DND-41 (cell line): Measurements from ENCODE around the gene AKNA.
A peak's percentile ranks its signal among the peaks of the same experiment; 100 is the strongest.

Experiments used
- ATAC-seq: fragments of 200-7000 bp; cut with Tn5 transposase; 3 replicates; pipeline ENCODE4 v1.9.1; 2021; ENCODE audit warnings: low read depth; ENCODE audit not compliant: insufficient read depth
- DNase-seq: peaks from one replicate; pipeline ENCODE4 v3.0.0-alpha.2; 2020
- H2AFZ ChIP-seq: 2 replicates; pipeline ENCODE4 v1.6.0; 2012; ENCODE audit warnings: low read depth, low read length
- H3K27ac ChIP-seq: 2 replicates; pipeline ENCODE4 v1.5.1; 2012; ENCODE audit warnings: low read length, inconsistent platforms
- H3K27me3 ChIP-seq: fragments of 200-600 bp; sonication (generic); 2 replicates; pipeline ENCODE4 v1.6.0; 2012; ENCODE audit warnings: low read length, mild to moderate bottlenecking, inconsistent platforms; ENCODE audit not compliant: insufficient read depth, poor library complexity
- H3K36me3 ChIP-seq: 2 replicates; pipeline ENCODE4 v1.5.1; 2012; ENCODE audit warnings: low read length, inconsistent platforms; ENCODE audit not compliant: insufficient read depth
- H3K4me1 ChIP-seq: 2 replicates; pipeline ENCODE4 v1.5.1; 2012; ENCODE audit warnings: mild to moderate bottlenecking, low read length; ENCODE audit not compliant: insufficient read depth
- H3K4me2 ChIP-seq: 2 replicates; pipeline ENCODE4 v1.6.0; 2012; ENCODE audit warnings: mild to moderate bottlenecking, moderate library complexity, low read length, inconsistent platforms; ENCODE audit not compliant: insufficient read depth
- H3K4me3 ChIP-seq, 2 experiments: fragments of 200-600 bp in 1 of 2; shearing (Covaris generic) in 1 of 2; 2 replicates each; pipeline ENCODE4 v1.5.1; 2012 to 2016; ENCODE audit warnings: inconsistent platforms in 2 of 2, low read length in 2 of 2, mild to moderate bottlenecking in 2 of 2, low read depth in 1 of 2, moderate library complexity in 1 of 2
- H3K79me2 ChIP-seq: 2 replicates; pipeline ENCODE4 v1.6.0; 2012; ENCODE audit warnings: low read length, inconsistent platforms; ENCODE audit not compliant: insufficient read depth
- H3K9ac ChIP-seq: 2 replicates; pipeline ENCODE4 v1.6.0; 2012; ENCODE audit warnings: low read depth, mild to moderate bottlenecking, inconsistent platforms, low read length, moderate library complexity
- H3K9me3 ChIP-seq: 2 replicates; pipeline ENCODE4 v1.5.1; 2012; ENCODE audit warnings: low read length, moderate library complexity, mild to moderate bottlenecking, inconsistent platforms; ENCODE audit not compliant: insufficient read depth, severe bottlenecking
- H4K20me1 ChIP-seq: 2 replicates; pipeline ENCODE4 v1.6.0; 2012; ENCODE audit warnings: low read length; ENCODE audit not compliant: insufficient read depth
- EZH2 ChIP-seq: IDR thresholded peaks from 3 replicates; pipeline ENCODE4 v1.6.1; 2012; ENCODE audit warnings: borderline replicate concordance, low read depth, mild to moderate bottlenecking, moderate library complexity, low read length, inconsistent platforms; ENCODE audit not compliant: severe bottlenecking
- TF ChIP-seq, protein P1 (sequence below): IDR thresholded peaks from 2 replicates; pipeline ENCODE4 v1.5.1; 2012; ENCODE audit warnings: borderline replicate concordance, low read length, moderate library complexity, mild to moderate bottlenecking; ENCODE audit not compliant: poor library complexity, severe bottlenecking; ENCODE audit errors: extremely low read depth

AKNA gene

DNA sequence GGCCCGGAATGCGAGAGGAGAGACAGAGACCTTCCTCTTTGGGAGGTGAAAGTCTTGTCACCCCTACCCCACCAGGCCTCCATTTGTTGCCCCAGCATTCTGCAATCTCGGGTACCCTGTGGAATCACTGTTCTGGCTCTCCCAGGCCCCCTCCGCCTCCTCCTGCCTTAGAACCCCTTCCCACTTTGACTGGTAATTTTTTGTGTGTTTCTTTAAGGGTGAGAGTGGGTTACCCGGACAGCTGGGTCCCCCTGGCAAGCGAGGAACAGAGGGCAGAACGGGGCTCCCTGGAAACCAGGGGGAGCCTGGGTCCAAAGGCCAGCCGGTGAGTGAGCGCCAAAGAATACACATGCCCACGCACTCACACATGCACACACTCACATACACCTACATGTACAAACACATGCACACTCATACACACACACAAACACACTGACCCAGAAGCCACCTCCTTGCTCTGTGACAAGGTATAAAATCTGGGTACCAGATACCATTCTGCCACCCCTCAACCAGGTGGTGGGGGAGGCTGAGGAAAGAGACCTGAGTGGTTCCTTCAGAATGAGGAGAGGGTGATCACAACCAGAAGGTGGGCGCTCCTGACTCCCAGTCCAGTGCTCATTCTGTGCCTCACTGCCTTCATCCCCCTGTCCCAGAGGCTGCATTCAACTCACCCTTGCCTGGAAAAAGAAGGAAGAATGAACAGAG lies 95.7 kb downstream of the AKNA start:
- Histone ChIP-seq H3K27ac (no peak overlapping the region), H3K79me2 (no peaks in the 10 kb centered on the region), H3K27me3 (no peaks in the 10 kb centered on the region), H3K4me1 (no peaks in the 10 kb centered on the region), H2AFZ (no peak overlapping the region), H4K20me1 (no peaks in the 10 kb centered on the region), H3K36me3 (no peaks in the 10 kb centered on the region), H3K9ac (no peak overlapping the region), H3K9me3 (peaks cover 6% of the 10 kb centered on the region), H3K4me3 (no peak overlapping the region), H3K4me2 (no peak overlapping the region)
- TF ChIP-seq EZH2: no peak
- TF ChIP-seq, protein P1, sequence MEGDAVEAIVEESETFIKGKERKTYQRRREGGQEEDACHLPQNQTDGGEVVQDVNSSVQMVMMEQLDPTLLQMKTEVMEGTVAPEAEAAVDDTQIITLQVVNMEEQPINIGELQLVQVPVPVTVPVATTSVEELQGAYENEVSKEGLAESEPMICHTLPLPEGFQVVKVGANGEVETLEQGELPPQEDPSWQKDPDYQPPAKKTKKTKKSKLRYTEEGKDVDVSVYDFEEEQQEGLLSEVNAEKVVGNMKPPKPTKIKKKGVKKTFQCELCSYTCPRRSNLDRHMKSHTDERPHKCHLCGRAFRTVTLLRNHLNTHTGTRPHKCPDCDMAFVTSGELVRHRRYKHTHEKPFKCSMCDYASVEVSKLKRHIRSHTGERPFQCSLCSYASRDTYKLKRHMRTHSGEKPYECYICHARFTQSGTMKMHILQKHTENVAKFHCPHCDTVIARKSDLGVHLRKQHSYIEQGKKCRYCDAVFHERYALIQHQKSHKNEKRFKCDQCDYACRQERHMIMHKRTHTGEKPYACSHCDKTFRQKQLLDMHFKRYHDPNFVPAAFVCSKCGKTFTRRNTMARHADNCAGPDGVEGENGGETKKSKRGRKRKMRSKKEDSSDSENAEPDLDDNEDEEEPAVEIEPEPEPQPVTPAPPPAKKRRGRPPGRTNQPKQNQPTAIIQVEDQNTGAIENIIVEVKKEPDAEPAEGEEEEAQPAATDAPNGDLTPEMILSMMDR: no peak
- DNase-seq (no peak), ATAC-seq (no peak)

DNA sequence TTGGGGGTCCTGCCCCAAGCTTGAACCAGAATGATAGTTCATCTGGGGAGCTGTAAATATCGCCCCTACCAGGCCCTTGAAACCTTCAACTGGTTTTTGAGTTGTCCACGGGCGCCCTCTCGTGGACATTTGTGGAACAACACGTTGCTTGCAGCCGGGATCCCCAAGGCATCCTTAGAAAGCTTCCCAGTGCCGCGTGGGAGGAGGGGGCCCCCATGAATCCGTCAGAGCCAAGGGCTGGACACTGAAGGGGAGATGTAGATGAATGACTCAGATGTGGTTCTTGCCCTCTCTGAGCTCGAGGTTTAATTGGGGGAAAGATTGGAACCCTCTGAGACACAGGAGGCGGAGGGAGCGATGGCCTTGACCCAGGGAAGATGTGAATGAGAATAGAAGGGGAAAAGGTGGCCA lies 96.7 kb downstream of the AKNA start:
- no peak overlapping the region for H2AFZ ChIP-seq
- H3K79me2 ChIP-seq: no peaks in the 10 kb centered on the region
- no peak overlapping the region for H3K4me3 ChIP-seq
- no peaks in the 10 kb centered on the region for H3K36me3 ChIP-seq
- no peaks in the 10 kb centered on the region for H4K20me1 ChIP-seq
- no peak overlapping the region for H3K27ac ChIP-seq
- no peak overlapping the region for H3K9ac ChIP-seq
- peak; percentile 64 for DNase-seq
- H3K9me3 ChIP-seq: peaks cover 6% of the 10 kb centered on the region
- H3K4me2 ChIP-seq: no peak overlapping the region
- peak; percentile 79 for ATAC-seq
- no peak for TF ChIP-seq EZH2
- TF ChIP-seq, protein P1: peak; percentile 87
- no peaks in the 10 kb centered on the region for H3K27me3 ChIP-seq
- no peaks in the 10 kb centered on the region for H3K4me1 ChIP-seq

DNA sequence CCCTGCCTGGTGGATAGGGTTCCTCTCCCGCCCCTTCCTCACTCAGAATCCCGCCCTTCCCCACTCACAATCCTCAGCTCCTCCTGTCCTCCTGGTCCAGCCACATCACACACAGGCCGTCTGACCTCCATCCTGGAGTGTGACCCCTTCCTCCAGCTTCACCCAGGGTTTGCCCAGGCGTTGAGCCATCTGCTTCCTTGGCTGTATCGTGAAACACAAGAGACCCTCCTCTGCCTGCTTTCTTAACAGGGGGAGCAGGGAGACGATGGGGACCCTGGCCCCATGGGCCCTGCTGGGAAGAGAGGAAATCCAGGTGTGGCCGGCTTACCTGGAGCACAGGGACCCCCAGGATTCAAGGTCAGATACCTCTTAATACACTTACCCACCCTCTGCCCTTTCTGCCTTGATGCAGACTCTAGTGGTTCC lies 97.2 kb downstream of the AKNA start:
- ATAC-seq: peak; percentile 37; the same call in 2 of the 3 replicates
- no peaks in the 10 kb centered on the region for H3K4me1 ChIP-seq
- TF ChIP-seq, protein P1: no peak
- no peak for TF ChIP-seq EZH2
- no peak overlapping the region for H3K9ac ChIP-seq
- peaks cover 6% of the 10 kb centered on the region for H3K9me3 ChIP-seq
- H3K79me2 ChIP-seq: no peaks in the 10 kb centered on the region
- H3K27ac ChIP-seq: no peak overlapping the region
- no peaks in the 10 kb centered on the region for H4K20me1 ChIP-seq
- no peak overlapping the region for H3K4me3 ChIP-seq
- no peaks in the 10 kb centered on the region for H3K36me3 ChIP-seq
- H3K27me3 ChIP-seq: no peaks in the 10 kb centered on the region
- H3K4me2 ChIP-seq: no peak overlapping the region
- DNase-seq: no peak
- no peak overlapping the region for H2AFZ ChIP-seq
